Muscle layer of colon (tissue), 2 donors: ENCODE data around the gene SLC29A3.

Experiments used
- H3K27ac ChIP-seq: one replicate; pipeline ENCODE4 v1.7.0; 2013; ENCODE audit warnings: low read depth, mild to moderate bottlenecking, low read length, moderate library complexity
- H3K27me3 ChIP-seq, 2 donors: one replicate each; pipeline ENCODE4 v1.7.0; 2013; ENCODE audit warnings: low read length in 2 of 2, mild to moderate bottlenecking in 2 of 2; ENCODE audit not compliant: insufficient read depth in 2 of 2, control insufficient read depth in 1 of 2
- H3K36me3 ChIP-seq: one replicate; pipeline ENCODE4 v1.7.0; 2013; ENCODE audit warnings: mild to moderate bottlenecking, low read length; ENCODE audit not compliant: insufficient read depth
- H3K4me1 ChIP-seq: one replicate; pipeline ENCODE4 v1.7.0; 2013; ENCODE audit warnings: mild to moderate bottlenecking, low read length; ENCODE audit not compliant: insufficient read depth
- H3K4me3 ChIP-seq, 2 donors: one replicate each; pipeline ENCODE4 v1.7.0; 2013; ENCODE audit warnings: low read length in 2 of 2, low read depth in 1 of 2, mild to moderate bottlenecking in 1 of 2, moderate library complexity in 1 of 2
- H3K9ac ChIP-seq: one replicate; pipeline ENCODE4 v1.7.0; 2013; ENCODE audit warnings: low read length
- H3K9me3 ChIP-seq: one replicate; pipeline ENCODE4 v1.7.0; 2013; ENCODE audit warnings: mild to moderate bottlenecking, low read length
- donor health status: abdominal sarcoma.
- donor health status: Adenocarcinoma of cecum.

Gene SLC29A3

DNA sequence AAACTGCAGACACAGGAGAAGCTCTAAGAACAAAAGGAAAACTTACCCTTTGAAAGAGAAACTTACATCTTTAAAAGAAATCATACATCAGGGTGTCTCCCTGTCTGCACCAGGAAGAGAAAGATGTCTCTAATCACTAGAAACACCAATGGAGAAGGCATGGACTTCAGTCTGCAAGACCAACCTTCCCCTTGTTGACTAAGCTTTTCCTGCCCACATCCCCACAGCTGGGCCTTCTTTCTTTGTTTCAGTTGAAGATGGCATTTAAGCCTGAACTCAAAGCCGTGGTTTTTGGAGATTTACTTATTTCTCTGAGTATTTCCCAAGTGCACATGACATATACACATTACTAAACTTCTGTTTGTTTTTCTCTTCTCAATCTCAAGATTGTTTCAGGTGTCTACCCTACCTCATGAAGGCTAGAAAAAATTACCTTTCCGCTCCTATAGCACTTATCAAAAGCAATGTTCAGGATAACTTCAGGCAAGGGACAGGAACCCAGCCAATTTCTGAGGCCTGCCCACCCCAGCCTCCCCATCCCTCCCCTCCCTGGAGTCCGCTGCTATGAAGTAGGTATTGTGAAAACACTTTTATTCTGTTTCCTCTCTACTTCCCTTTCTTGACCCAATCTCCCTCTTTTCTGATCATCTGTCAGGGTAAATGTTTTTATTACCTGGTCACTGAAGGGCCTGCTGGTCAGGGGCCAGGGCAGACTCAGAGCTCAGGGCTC lies 2.8 kb upstream of the SLC29A3 start:
- Histone ChIP-seq H3K9me3 (no peaks in the 10 kb centered on the region), H3K4me1 (peaks cover 33% of the 10 kb centered on the region), H3K27ac (no peak overlapping the region), H3K36me3 (no peaks in the 10 kb centered on the region), H3K9ac (no peak overlapping the region), H3K27me3 (no peaks in the 10 kb centered on the region), H3K4me3 (no peak overlapping the region)

DNA sequence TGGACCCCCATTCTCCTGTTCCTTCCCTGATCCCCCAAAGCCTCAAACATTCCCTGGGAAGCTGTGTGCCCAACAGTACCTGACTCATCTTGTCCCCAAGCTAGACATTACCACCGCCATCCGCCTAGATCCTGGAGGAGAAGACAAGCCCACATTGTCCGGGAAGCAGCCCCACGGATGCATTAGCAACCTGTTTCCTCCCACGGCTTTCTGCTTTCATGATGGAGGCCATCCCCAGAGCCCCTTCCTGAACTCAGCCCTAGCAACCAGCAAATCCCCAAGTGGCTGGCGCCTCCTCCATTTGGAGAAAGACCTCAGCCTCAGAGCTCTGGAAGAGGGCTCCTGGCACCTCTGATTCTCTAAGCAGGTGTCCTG lies 2.3 kb upstream of the SLC29A3 start:
- H3K27ac ChIP-seq = no peak overlapping the region
- no peak overlapping the region for H3K9ac ChIP-seq
- H3K4me1 ChIP-seq = peaks cover 33% of the 10 kb centered on the region

GRCh38 chr10:71317739-71318138 lies 1.3 kb upstream of the SLC29A3 start:
- Histone ChIP-seq H3K4me3 (no peak overlapping the region), H3K27me3 (no peaks in the 10 kb centered on the region), H3K4me1 (peaks cover 32% of the 10 kb centered on the region), H3K27ac (no peak overlapping the region), H3K36me3 (peaks cover under 1% of the 10 kb centered on the region), H3K9ac (no peak overlapping the region), H3K9me3 (no peaks in the 10 kb centered on the region)

More for the DNA sequence above, 2.3 kb upstream of the SLC29A3 start:
- Histone ChIP-seq H3K27me3 (no peaks in the 10 kb centered on the region), H3K9me3 (no peaks in the 10 kb centered on the region), H3K4me3 (no peak overlapping the region), H3K36me3 (no peaks in the 10 kb centered on the region)

DNA sequence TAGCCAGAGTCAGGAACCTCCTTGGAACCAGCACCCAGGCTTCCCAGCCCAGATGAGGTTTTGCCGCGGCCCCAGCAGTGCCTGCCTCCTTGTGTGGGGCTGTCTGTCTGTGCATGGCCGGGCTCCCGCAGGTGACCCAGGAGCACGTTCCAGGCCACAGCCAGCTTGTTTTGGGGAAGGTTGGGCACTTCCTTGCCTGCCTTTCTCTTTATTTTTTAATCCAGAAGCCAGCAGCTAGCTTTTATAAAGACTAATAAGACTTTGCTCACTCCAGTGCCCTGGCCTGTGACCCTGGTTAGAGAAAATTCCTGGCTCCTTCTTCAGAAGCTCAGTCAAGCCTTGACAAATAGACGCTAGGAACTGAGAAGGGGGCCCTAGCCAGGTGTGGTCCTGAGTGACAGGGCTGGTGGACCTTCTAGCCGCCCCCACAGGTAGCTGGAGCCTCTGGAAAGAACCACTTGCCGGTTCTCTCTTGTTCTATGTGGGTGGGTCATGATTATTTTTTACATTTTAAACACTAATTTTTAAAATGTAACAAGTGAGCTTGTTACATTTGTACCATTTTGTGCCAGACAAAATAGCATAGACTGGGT lies 837 bp downstream of the SLC29A3 start:
- Histone ChIP-seq H3K9me3 (no peaks in the 10 kb centered on the region), H3K4me3 (peak overlapping the region; percentile 57 to 79), H3K27ac (no peak overlapping the region), H3K4me1 (peaks cover 12% of the 10 kb centered on the region), H3K9ac (no peak overlapping the region), H3K27me3 (no peaks in the 10 kb centered on the region), H3K36me3 (peaks cover 14% of the 10 kb centered on the region)

DNA sequence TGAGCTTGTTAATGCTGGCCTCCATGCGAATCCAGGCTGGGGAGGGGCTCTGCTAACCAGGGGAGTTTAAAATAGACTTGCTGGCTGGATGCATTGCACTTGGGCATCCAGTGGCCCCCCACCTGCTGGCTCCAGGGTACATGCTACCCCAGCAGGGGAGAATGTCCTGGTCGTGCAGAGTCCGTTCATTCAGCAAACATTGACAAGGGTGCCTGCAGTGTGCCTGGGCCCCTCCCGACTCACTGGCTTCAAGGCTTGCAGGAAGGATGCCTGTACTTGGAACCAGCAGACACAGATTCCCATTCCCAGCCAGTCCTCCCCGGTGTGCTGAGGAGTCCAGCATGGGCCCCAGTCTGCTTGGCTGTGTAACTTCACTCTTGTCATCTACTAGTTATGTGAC lies 1.5 kb downstream of the SLC29A3 start:
- Histone ChIP-seq H3K27ac (no peak overlapping the region), H3K9ac (no peak overlapping the region), H3K4me1 (peaks cover 12% of the 10 kb centered on the region), H3K36me3 (peaks cover 14% of the 10 kb centered on the region), H3K27me3 (no peaks in the 10 kb centered on the region), H3K4me3 (no peak overlapping the region), H3K9me3 (no peaks in the 10 kb centered on the region)

DNA sequence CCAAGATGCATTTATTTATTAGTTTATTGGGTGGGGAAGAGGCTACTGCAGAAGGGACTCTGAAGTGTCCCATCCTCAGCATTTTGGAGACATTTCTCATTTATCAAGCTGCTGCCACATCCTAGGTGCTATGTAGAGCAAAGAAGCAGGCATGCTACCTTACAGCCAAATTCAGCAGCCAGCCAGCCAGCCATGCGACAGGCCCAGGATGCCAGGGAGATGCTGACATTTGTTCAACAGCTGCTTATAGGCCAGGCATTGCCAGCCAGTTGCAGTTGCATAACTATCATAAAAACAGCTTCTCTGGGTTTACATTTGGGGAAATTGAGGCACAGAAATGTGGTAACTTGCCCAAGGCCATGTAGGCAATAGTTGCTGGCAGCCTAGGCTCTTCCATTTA lies 2.3 kb downstream of the SLC29A3 start:
- Histone ChIP-seq H3K9me3 (no peaks in the 10 kb centered on the region), H3K9ac (no peak overlapping the region), H3K4me1 (peaks cover 9% of the 10 kb centered on the region), H3K36me3 (peaks cover 14% of the 10 kb centered on the region), H3K27me3 (no peaks in the 10 kb centered on the region), H3K27ac (no peak overlapping the region), H3K4me3 (no peak overlapping the region)

DNA sequence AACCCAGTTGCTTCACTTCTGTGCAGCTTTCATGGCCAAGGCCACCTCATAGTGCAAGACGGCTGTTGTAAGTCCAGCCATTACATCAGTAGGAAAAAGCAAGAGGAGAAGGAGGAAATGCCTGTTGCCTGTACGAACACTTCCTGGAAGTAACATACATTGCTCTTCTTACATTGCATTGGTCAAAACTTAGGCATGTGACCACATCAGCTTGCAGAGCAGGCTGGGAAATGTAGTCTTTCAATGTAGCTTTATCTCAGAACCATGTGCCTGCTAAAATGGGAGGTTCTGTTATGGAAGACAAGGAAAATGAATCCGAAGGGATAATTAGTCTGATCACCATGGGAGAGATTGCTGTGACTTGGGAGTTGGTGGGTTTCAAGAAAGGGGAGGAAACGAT lies 4.3 kb downstream of the SLC29A3 start:
- Histone ChIP-seq H3K36me3 (peaks cover 17% of the 10 kb centered on the region), H3K9me3 (no peaks in the 10 kb centered on the region), H3K4me1 (peaks cover 9% of the 10 kb centered on the region), H3K27ac (no peak overlapping the region), H3K4me3 (no peak overlapping the region), H3K9ac (no peak overlapping the region), H3K27me3 (no peaks in the 10 kb centered on the region)

DNA sequence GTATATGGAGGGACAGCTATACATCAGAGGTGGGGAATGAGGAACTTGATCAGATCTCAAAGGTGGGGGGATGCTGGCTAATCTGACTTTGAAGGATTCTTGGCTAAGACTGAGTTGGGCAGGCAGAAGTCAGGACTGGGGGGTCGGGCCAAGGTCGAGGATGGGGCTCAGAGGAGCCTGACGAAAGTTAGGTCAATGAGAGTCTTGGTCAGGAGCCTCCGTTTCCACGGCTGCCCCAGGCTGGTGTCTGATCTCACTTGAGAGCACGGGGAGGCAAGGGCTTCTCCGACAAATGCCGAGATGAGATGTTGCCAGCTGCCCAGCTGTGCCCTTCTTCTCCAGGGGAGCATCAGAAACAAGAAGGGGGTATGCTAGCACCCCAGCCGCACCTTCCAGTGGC lies 5.7 kb downstream of the SLC29A3 start:
- Histone ChIP-seq H3K4me3 (no peak overlapping the region), H3K27me3 (no peaks in the 10 kb centered on the region), H3K27ac (no peak overlapping the region), H3K9me3 (no peaks in the 10 kb centered on the region), H3K36me3 (peaks cover 17% of the 10 kb centered on the region), H3K4me1 (peaks cover 8% of the 10 kb centered on the region), H3K9ac (no peak overlapping the region)

- Histone ChIP-seq H3K27ac (no peak overlapping the region), H3K4me3 (no peak overlapping the region), H3K9me3 (no peaks in the 10 kb centered on the region), H3K36me3 (peaks cover 17% of the 10 kb centered on the region), H3K4me1 (peaks cover 4% of the 10 kb centered on the region), H3K9ac (no peak overlapping the region), H3K27me3 (no peaks in the 10 kb centered on the region)
Measured at GRCh38 chr10:71325267-71325666, 6.2 kb downstream of the SLC29A3 start.

DNA sequence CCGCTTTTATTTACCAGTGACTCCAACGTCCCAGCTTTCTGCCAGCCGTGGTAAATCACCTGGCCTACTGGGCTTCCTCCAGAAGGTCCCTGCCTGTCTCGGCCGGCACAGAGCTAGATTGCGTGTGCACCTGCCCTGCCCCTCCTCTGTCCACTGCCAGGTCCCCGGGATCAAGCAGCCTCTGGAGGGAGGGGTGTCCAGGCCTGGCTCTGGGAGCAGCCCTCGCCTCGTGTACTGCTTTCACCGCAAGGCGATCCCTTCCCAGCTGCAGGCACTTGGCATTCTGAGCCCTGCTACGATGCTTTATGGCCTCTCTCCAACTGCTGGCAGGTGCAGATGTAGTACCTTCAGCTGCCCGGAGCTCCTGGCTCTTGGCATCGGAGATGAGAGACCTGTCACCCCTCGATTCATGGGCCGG lies 7.4 kb downstream of the SLC29A3 start:
- no peak overlapping the region for H3K4me3 ChIP-seq
- no peaks in the 10 kb centered on the region for H3K4me1 ChIP-seq
- H3K27ac ChIP-seq = no peak overlapping the region
- H3K9me3 ChIP-seq = no peaks in the 10 kb centered on the region
- H3K9ac ChIP-seq = no peak overlapping the region
- H3K36me3 ChIP-seq = peaks cover 17% of the 10 kb centered on the region
- H3K27me3 ChIP-seq = no peaks in the 10 kb centered on the region

- Histone ChIP-seq H3K4me1 (no peaks in the 10 kb centered on the region), H3K9me3 (no peaks in the 10 kb centered on the region), H3K27me3 (no peaks in the 10 kb centered on the region), H3K4me3 (no peak overlapping the region), H3K9ac (no peak overlapping the region), H3K27ac (no peak overlapping the region), H3K36me3 (peaks cover 3% of the 10 kb centered on the region)
Measured at GRCh38 chr10:71330789-71331404, 11.8 kb downstream of the SLC29A3 start.
